GM12891 (cell line): ENCODE measurements around the gene ZNF598.

Experiments used
- POLR2A ChIP-seq: IDR thresholded peaks from 2 replicates; pipeline ENCODE4 v1.6.1; 2011; ENCODE audit warnings: low read depth, low read length, control low read depth
- SPI1 ChIP-seq: IDR thresholded peaks from 2 replicates; pipeline ENCODE4 v1.6.1; 2011; ENCODE audit warnings: low read depth, low read length, control low read depth
- TAF1 ChIP-seq: IDR thresholded peaks from 2 replicates; pipeline ENCODE4 v1.6.1; 2011; ENCODE audit warnings: low read depth, low read length, control low read depth

DNA sequence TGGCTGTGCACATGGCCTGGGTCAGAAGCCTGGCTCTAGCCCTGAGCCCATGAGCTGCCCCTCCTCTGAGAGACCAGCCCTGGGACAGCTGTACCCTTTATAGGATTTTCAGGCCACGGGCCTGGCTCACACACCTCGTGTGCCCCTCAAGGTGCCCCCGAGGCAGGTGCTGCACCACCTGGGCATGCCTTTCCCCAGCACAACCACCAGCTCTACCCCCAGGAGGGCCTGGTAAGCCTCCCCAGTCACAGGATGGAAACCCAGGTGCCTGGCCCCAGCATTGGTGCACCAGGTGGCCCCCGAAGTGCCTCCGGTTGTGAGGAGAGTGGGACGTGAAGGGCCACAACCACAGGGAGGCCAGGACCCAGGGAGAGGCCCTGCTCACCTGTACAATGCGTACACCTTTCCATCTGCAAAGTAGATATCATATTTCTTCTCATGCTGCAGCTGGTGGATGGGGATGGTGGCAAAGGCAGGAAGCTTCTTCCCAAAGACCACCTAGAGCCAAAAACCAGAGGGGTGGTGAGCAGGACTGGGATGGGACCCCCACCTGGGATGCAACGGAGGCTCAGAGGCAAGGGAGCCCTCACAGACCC, 6.3 kb downstream of the ZNF598 start:
- TF ChIP-seq SPI1 (no peak), TAF1 (no peak), POLR2A (no peak)
